Adrenal gland (tissue), 12 donors: ENCODE measurements around the gene LDB2. TPM values are rescaled to one million over a fixed set of nuclear protein-coding genes. Genes with fewer than 3 reads are reported as not detected.

ENCODE experiments used
- DNase-seq, 7 donors: peaks; one replicate each; pipeline ENCODE4 v3.0.0-alpha.2; 2019 to 2020
- H3K27ac ChIP-seq, 5 donors: fragments of 200-600 bp; sonication (generic) in 4 of 5; 1 replicate in 3 of 5; 2 replicates in 2 of 5; pipeline versions ENCODE4 v1.5.1 to v1.8.0; 2016 to 2020; ENCODE audit warnings: mild to moderate bottlenecking in 1 of 5
- H3K27me3 ChIP-seq: fragments of 200-600 bp; 2 replicates; pipeline ENCODE4 v1.8.0; 2021
- H3K36me3 ChIP-seq, 2 donors: fragments of 200-600 bp; replicated peaks in 1 of 2; 1 replicate in 1 of 2; 2 replicates in 1 of 2; pipeline versions ENCODE4 v1.5.1 to v1.8.0; 2018 to 2022
- H3K4me1 ChIP-seq, 2 donors: fragments of 200-600 bp; replicated peaks in 1 of 2; 1 replicate in 1 of 2; 2 replicates in 1 of 2; pipeline versions ENCODE4 v1.5.1 to v1.8.0; 2018 to 2021
- H3K4me3 ChIP-seq, 4 donors: fragments of 200-600 bp; sonication (generic) in 3 of 4; one replicate each; pipeline ENCODE4 v1.5.1; 2016 to 2018
- H3K9me3 ChIP-seq, 3 donors: fragments of 200-600 bp; sonication (generic) in 1 of 3; replicated peaks in 1 of 3; 1 replicate in 2 of 3; 2 replicates in 1 of 3; pipeline versions ENCODE4 v1.5.1 to v1.8.0; 2016 to 2021
- POLR2A ChIP-seq, 2 donors: fragments of 450-650 bp; IDR thresholded peaks; one replicate each; pipeline ENCODE4 v1.6.1; 2017; ENCODE audit warnings: antibody characterized with exemption in 2 of 2, mild to moderate bottlenecking in 2 of 2, moderate library complexity in 1 of 2
- WGBS, 4 donors: extraction: QIAGEN DNeasy Blood & Tissue Kit in 2 of 4; methylation state at CpG; one replicate each; pipeline versions ENCODE4 v1.1.5 to v1.1.7; 2013 to 2017; 5-methylcytosine and 5-hydroxymethylcytosine counted together
- intact Hi-C, 2 donors: fragments of 100-400 bp; cut with DNase I; formaldehyde crosslinking; loops; one replicate each; pipeline versions ENCODE4 v1.14.1 to v1.15.0; 2022 to 2023
- polyA plus RNA-seq, 3 donors: library from polyadenylated mRNA; stranded (reverse); fragments of 200-250 nt in 2 of 3; fragments of 350-450 nt in 1 of 3; fragmentation: Illumina TruSeq in 1 of 3; extraction: RNeasy Lipid Tissue Mini Kit (QIAGEN cat#74804) in 1 of 3; gene quantifications; one replicate each; pipeline ENCODE4 v1.2.3, GENCODE V29; 2013 to 2014
- total RNA-seq, 9 donors: library from RNA; depleted of rRNA in 4 of 9; stranded (reverse); fragments of >200 nt in 4 of 9; fragments of 120-200 nt in 1 of 9; fragmentation: NEBNext Ultra II Directional in 1 of 9; extraction: Animal tissue kit (Norgen Biotek cat#: 25700) in 1 of 9; gene quantifications; one replicate each; pipeline versions ENCODE4 v1.1.0 to v1.2.4, GENCODE V29; 2013 to 2023
- TF ChIP-seq, protein P1 (sequence below), 6 experiments: fragments of 450-650 bp in 4 of 6; fragments of 200-600 bp in 2 of 6; sonication (generic) in 1 of 6; IDR thresholded peaks; 1 replicate in 5 of 6; 2 replicates in 1 of 6; pipeline versions ENCODE4 v1.5.1 to v1.8.0; 2016 to 2021; ENCODE audit warnings: antibody characterized with exemption in 6 of 6, mild to moderate bottlenecking in 2 of 6, moderate library complexity in 1 of 6
- donor health status: healthy with polysubstance abuse.
- donor health status: Bipolar disorder and iron deficiency.
- donor health status: DM: yes; HTN: yes; CAD: no.
- donor health status: DM: no; HTN: no; CAD: no.
- donor health status: DM: no; HTN: no; CAD: no.
- donor health status: DM: yes; HTN: yes; CAD: no.

Gene LDB2
- total and polyA plus RNA-seq, 12 donors, result 17.1 to 51.1 (median 27.0) TPM

DNA sequence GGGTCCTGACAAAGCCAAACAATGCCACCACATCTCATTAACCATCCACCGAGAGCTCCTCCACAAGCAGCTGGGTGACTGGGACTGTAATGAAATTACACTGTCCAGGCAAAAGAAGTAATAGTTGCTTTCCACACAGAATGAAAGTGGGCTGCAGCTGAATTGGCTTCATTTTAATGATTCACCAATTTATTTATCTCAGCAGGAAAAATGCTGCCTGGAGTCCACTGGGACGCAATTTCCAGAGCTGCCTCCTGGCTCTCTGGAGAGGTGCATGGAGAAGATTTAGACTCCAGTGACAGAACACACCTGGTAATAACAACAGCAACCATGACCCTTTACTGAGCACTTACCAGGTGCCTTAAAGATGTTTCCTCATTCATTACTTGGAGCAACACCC lies 226.7 kb downstream of the LDB2 start:
- Histone ChIP-seq H3K9me3 (no peaks in the 10 kb centered on the region), H3K4me1 (peaks cover 4 to 12% of the 10 kb centered on the region in 2 donors), H3K27ac (peak overlapping the region in 1 of 5 donors; percentile 15), H3K27me3 (no peaks in the 10 kb centered on the region), H3K4me3 (no peak overlapping the region), H3K36me3 (no peaks in the 10 kb centered on the region)
- intact Hi-C loops, result no loop called here
- DNase-seq, result no peak
- TF ChIP-seq, protein P1, sequence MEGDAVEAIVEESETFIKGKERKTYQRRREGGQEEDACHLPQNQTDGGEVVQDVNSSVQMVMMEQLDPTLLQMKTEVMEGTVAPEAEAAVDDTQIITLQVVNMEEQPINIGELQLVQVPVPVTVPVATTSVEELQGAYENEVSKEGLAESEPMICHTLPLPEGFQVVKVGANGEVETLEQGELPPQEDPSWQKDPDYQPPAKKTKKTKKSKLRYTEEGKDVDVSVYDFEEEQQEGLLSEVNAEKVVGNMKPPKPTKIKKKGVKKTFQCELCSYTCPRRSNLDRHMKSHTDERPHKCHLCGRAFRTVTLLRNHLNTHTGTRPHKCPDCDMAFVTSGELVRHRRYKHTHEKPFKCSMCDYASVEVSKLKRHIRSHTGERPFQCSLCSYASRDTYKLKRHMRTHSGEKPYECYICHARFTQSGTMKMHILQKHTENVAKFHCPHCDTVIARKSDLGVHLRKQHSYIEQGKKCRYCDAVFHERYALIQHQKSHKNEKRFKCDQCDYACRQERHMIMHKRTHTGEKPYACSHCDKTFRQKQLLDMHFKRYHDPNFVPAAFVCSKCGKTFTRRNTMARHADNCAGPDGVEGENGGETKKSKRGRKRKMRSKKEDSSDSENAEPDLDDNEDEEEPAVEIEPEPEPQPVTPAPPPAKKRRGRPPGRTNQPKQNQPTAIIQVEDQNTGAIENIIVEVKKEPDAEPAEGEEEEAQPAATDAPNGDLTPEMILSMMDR (IDR thresholded peaks at IDR 0.05), result no peak
- no peak for TF ChIP-seq POLR2A (IDR thresholded peaks at IDR 0.05)
- 49 to 67% (median 64%) methylated on average over 1 to 2 of the region's 2 CpGs for WGBS, 4 donors

DNA sequence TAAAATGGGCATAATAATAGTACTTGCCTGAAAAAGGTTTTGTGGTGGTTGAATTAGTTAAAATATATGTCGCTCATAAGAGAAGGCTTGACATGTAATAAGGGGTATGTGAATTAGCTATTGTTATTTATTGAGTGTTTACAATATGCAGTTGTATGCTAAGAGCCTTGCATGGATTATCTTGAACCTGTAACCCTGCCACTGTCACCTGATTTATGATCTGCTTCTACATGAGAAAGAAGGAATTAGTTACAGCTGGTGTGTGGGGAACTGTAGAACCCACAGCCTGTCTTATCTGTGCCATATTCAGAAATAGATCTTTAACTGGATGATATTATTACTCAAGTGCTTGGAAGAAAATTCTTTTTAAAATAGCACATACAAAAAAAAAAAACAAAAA lies 227.7 kb downstream of the LDB2 start:
- DNase-seq, result no peak
- 92 to 98% (median 96%) methylated on average over 1 of the region's 1 CpG for WGBS, 4 donors
- Histone ChIP-seq H3K4me3 (no peak overlapping the region), H3K9me3 (no peaks in the 10 kb centered on the region), H3K27me3 (no peaks in the 10 kb centered on the region), H3K27ac (no peak overlapping the region), H3K4me1 (peaks cover 4 to 12% of the 10 kb centered on the region in 2 donors), H3K36me3 (no peaks in the 10 kb centered on the region)
- intact Hi-C loops, result no loop called here
- no peak for TF ChIP-seq POLR2A (IDR thresholded peaks at IDR 0.05)
- TF ChIP-seq, protein P1 (IDR thresholded peaks at IDR 0.05), result no peak

- TF ChIP-seq, protein P1 (IDR thresholded peaks at IDR 0.05), result no peak
- TF ChIP-seq POLR2A (IDR thresholded peaks at IDR 0.05), result no peak
- no peaks in the 10 kb centered on the region for H3K27me3 ChIP-seq
- intact Hi-C loops, result no loop called here
- no peaks in the 10 kb centered on the region for H3K9me3 ChIP-seq
- DNase-seq, result peak in 4 of 7 donors; percentile 7 to 29 (median 22)
- no peak overlapping the region for H3K4me3 ChIP-seq
- peaks cover 4 to 12% of the 10 kb centered on the region in 2 donors for H3K4me1 ChIP-seq
- peak overlapping the region in 1 of 5 donors; percentile 16 for H3K27ac ChIP-seq
- no peaks in the 10 kb centered on the region for H3K36me3 ChIP-seq
Measured at GRCh38 chr4:16669036-16669435, 229.4 kb downstream of the LDB2 start.

DNA sequence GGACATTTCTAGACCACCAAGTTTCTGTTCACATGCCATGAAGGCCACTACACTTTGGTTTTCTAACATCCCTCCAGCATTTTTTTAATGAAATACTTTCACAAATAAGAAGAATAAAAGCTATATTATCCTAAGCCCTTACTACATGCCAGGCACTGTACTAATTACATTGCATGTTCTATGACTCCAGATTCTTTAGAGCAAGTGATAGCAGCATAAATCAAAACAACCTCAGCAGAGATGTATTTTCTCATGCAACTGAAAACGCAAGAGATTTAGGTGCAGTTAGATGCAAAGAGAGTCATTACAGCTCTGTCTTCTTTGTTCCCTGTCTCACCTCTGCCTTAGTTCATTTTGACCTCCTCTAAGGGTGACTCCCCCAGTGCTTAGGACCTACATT lies 230.0 kb downstream of the LDB2 start:
- DNase-seq, result no peak
- H3K4me1 ChIP-seq, result peaks cover 4 to 12% of the 10 kb centered on the region in 2 donors
- intact Hi-C loops, result no loop called here
- no peak overlapping the region for H3K4me3 ChIP-seq
- no peaks in the 10 kb centered on the region for H3K9me3 ChIP-seq
- TF ChIP-seq, protein P1 (IDR thresholded peaks at IDR 0.05), result no peak
- TF ChIP-seq POLR2A (IDR thresholded peaks at IDR 0.05), result no peak
- WGBS, 4 donors, result 57 to 73% (median 68%) methylated on average over 1 of the region's 1 CpG
- no peaks in the 10 kb centered on the region for H3K27me3 ChIP-seq
- H3K27ac ChIP-seq, result peak overlapping the region in 1 of 5 donors; percentile 16
- H3K36me3 ChIP-seq, result no peaks in the 10 kb centered on the region
